NT2/D1 (cell line): ENCODE measurements around the gene FAM204A.

ENCODE experiments used
- DNase-seq: peaks from one replicate; pipeline ENCODE4 v3.0.0-alpha.2; 2011; ENCODE audit warnings: low read depth, low spot score
- H3K27me3 ChIP-seq: 2 replicates; pipeline ENCODE4 v1.6.0; 2011; ENCODE audit warnings: mild to moderate bottlenecking; ENCODE audit not compliant: insufficient read length, insufficient read depth
- H3K36me3 ChIP-seq: 2 replicates; pipeline ENCODE4 v1.6.1; 2011; ENCODE audit warnings: mild to moderate bottlenecking, low read length, mixed read lengths; ENCODE audit not compliant: insufficient read depth, insufficient read length
- H3K4me1 ChIP-seq: 2 replicates; pipeline ENCODE4 v1.5.1; 2011; ENCODE audit not compliant: insufficient read depth, insufficient read length
- H3K4me3 ChIP-seq: 2 replicates; pipeline ENCODE4 v1.5.1; 2011; ENCODE audit warnings: low read depth; ENCODE audit not compliant: insufficient read length
- H3K9ac ChIP-seq: 2 replicates; pipeline ENCODE4 v1.6.0; 2011; ENCODE audit warnings: low read depth; ENCODE audit not compliant: insufficient read length
- H3K9me3 ChIP-seq: 2 replicates; pipeline ENCODE4 v1.5.1; 2011; ENCODE audit warnings: mild to moderate bottlenecking, low read length; ENCODE audit not compliant: insufficient read depth
- SUZ12 ChIP-seq: IDR thresholded peaks from 2 replicates; pipeline ENCODE4 v1.6.1; 2011; ENCODE audit not compliant: insufficient read length, insufficient read depth; ENCODE audit errors: extremely low read depth
- YY1 ChIP-seq: IDR thresholded peaks from 2 replicates; pipeline ENCODE4 v1.6.1; 2011; ENCODE audit not compliant: insufficient read length, insufficient read depth
- ZNF274 ChIP-seq: IDR thresholded peaks from 2 replicates; pipeline ENCODE4 v1.6.1; 2011; ENCODE audit warnings: mild to moderate bottlenecking, low read depth, low read length

Gene FAM204A

GRCh38 chr10:118341791-118342637 is at the start of gene FAM204A:
Gene FAM204A, minus strand, starts transcription at chr10:118342324. Its CDS starts 5,909 bp downstream, at chr10:118336415.
- H3K9me3 ChIP-seq = no peaks in the 10 kb centered on the region
- peak; percentile 87 for DNase-seq
- no peaks in the 10 kb centered on the region for H3K4me1 ChIP-seq
- no peaks in the 10 kb centered on the region for H3K27me3 ChIP-seq
- TF ChIP-seq ZNF274 (no peak), YY1 (peak; percentile 92)
- H3K9ac ChIP-seq = peak within 1 kb of the TSS; percentile 73
- H3K36me3 ChIP-seq = peaks cover 13% of the 10 kb centered on the region
- H3K4me3 ChIP-seq = peak within 1 kb of the TSS; percentile 75

GRCh38 chr10:118383699-118384098 is 41.6 kb upstream of the FAM204A start:
- Histone ChIP-seq H3K9ac (no peak overlapping the region), H3K4me1 (no peaks in the 10 kb centered on the region), H3K4me3 (no peak overlapping the region), H3K27me3 (no peaks in the 10 kb centered on the region), H3K36me3 (no peaks in the 10 kb centered on the region), H3K9me3 (peaks cover 5% of the 10 kb centered on the region; the same call in 1 of the 2 replicates)
- no peak for TF ChIP-seq SUZ12
- TF ChIP-seq ZNF274 = no peak
- TF ChIP-seq YY1 = no peak
- no peak for DNase-seq

GRCh38 chr10:118383063-118383689 is 41.1 kb upstream of the FAM204A start:
- no peaks in the 10 kb centered on the region for H3K9me3 ChIP-seq
- H3K27me3 ChIP-seq = no peaks in the 10 kb centered on the region
- no peak overlapping the region for H3K9ac ChIP-seq
- no peaks in the 10 kb centered on the region for H3K36me3 ChIP-seq
- H3K4me3 ChIP-seq = no peak overlapping the region
- TF ChIP-seq SUZ12 = no peak
- no peak for TF ChIP-seq ZNF274
- TF ChIP-seq YY1 = no peak
- no peak for DNase-seq
- no peaks in the 10 kb centered on the region for H3K4me1 ChIP-seq

GRCh38 chr10:118374404-118374803 is 32.3 kb upstream of the FAM204A start:
- H3K4me1 ChIP-seq = no peaks in the 10 kb centered on the region
- no peak for DNase-seq
- no peaks in the 10 kb centered on the region for H3K27me3 ChIP-seq
- no peak overlapping the region for H3K9ac ChIP-seq
- TF ChIP-seq YY1 (no peak), ZNF274 (no peak), SUZ12 (no peak)
- no peaks in the 10 kb centered on the region for H3K36me3 ChIP-seq
- H3K4me3 ChIP-seq = no peak overlapping the region
- no peaks in the 10 kb centered on the region for H3K9me3 ChIP-seq

GRCh38 chr10:118373786-118374185 is 31.7 kb upstream of the FAM204A start:
- Histone ChIP-seq H3K36me3 (no peaks in the 10 kb centered on the region), H3K9ac (no peak overlapping the region), H3K4me1 (no peaks in the 10 kb centered on the region), H3K4me3 (no peak overlapping the region), H3K9me3 (no peaks in the 10 kb centered on the region), H3K27me3 (no peaks in the 10 kb centered on the region)
- no peak for DNase-seq
- no peak for TF ChIP-seq SUZ12

- Histone ChIP-seq H3K4me1 (no peaks in the 10 kb centered on the region), H3K27me3 (no peaks in the 10 kb centered on the region), H3K36me3 (no peaks in the 10 kb centered on the region), H3K4me3 (no peak overlapping the region), H3K9ac (no peak overlapping the region), H3K9me3 (peaks cover 10% of the 10 kb centered on the region)
- TF ChIP-seq ZNF274 (no peak), YY1 (no peak), SUZ12 (no peak)
- DNase-seq = no peak
Measured at GRCh38 chr10:118370499-118370898, 28.4 kb upstream of the FAM204A start.

- Histone ChIP-seq H3K36me3 (no peaks in the 10 kb centered on the region), H3K4me3 (no peak overlapping the region), H3K4me1 (no peaks in the 10 kb centered on the region), H3K27me3 (no peaks in the 10 kb centered on the region), H3K9ac (no peak overlapping the region), H3K9me3 (peaks cover 12% of the 10 kb centered on the region)
- no peak for DNase-seq
- TF ChIP-seq SUZ12 (no peak), YY1 (no peak), ZNF274 (no peak)
Measured at GRCh38 chr10:118369641-118370205, 27.6 kb upstream of the FAM204A start.
